Gastroesophageal sphincter (tissue), 4 donors: Measurements from ENCODE around the gene IGFBP2. TPM values are rescaled to one million over a fixed set of nuclear protein-coding genes. Genes with fewer than 3 reads are reported as not detected.
A peak's percentile ranks its signal among the peaks of the same experiment; 100 is the strongest.

Experiments
- ATAC-seq: fragments of 150-250 bp; one replicate; pipeline ENCODE4 v1.9.1; 2016; ENCODE audit warnings: mild to moderate bottlenecking, moderate library complexity
- H3K27ac ChIP-seq, 4 donors: fragments of 200-600 bp; sonication (generic) in 3 of 4; 1 replicate in 3 of 4; 2 replicates in 1 of 4; pipeline ENCODE4 v1.5.1; 2016 to 2019
- H3K27me3 ChIP-seq: fragments of 200-600 bp; sonication (generic); one replicate; pipeline ENCODE4 v1.5.1; 2019
- H3K36me3 ChIP-seq, 2 donors: fragments of 200-600 bp; sonication (generic); one replicate each; pipeline ENCODE4 v1.5.1; 2019; ENCODE audit warnings: control low read depth in 1 of 2
- H3K4me1 ChIP-seq, 3 donors: fragments of 200-600 bp; sonication (generic); 1 replicate in 2 of 3; 2 replicates in 1 of 3; pipeline ENCODE4 v1.5.1; 2016 to 2019; ENCODE audit warnings: control low read depth in 2 of 3
- H3K4me3 ChIP-seq, 2 donors: fragments of 200-600 bp; sonication (generic); one replicate each; pipeline ENCODE4 v1.5.1; 2019; ENCODE audit warnings: mild to moderate bottlenecking in 1 of 2, moderate library complexity in 1 of 2
- H3K9me3 ChIP-seq, 3 donors: fragments of 200-600 bp; sonication (generic); one replicate each; pipeline ENCODE4 v1.5.1; 2017 to 2019; ENCODE audit warnings: control low read depth in 2 of 3
- CTCF ChIP-seq, 4 experiments: fragments of 200-600 bp in 2 of 4; fragments of 450-650 bp in 2 of 4; sonication (generic) in 1 of 4; IDR thresholded peaks; one replicate each; pipeline ENCODE4 v1.5.1; 2017 to 2019; ENCODE audit warnings: antibody characterized with exemption in 4 of 4, mild to moderate bottlenecking in 2 of 4, moderate library complexity in 2 of 4
- EP300 ChIP-seq: sonication (generic); formaldehyde crosslinking; IDR thresholded peaks from one replicate; pipeline ENCODE4 v1.6.1; 2017; ENCODE audit warnings: antibody characterized with exemption, mild to moderate bottlenecking
- POLR2A ChIP-seq, 2 donors: fragments of 450-650 bp; IDR thresholded peaks; one replicate each; pipeline ENCODE4 v1.6.1; 2017; ENCODE audit warnings: antibody characterized with exemption in 2 of 2, mild to moderate bottlenecking in 2 of 2, moderate library complexity in 1 of 2
- POLR2AphosphoS5 ChIP-seq: sonication (generic); formaldehyde crosslinking; IDR thresholded peaks from one replicate; pipeline ENCODE4 v1.6.1; 2017; ENCODE audit warnings: antibody characterized with exemption
- WGBS, 2 donors: methylation state at CpG; one replicate each; pipeline ENCODE4 v1.1.5; 2018; ENCODE audit warnings: low coverage in 1 of 2; 5-methylcytosine and 5-hydroxymethylcytosine counted together
- total RNA-seq, 4 donors: library from RNA; depleted of rRNA; stranded (reverse); fragments of >200 nt; gene quantifications; one replicate each; pipeline ENCODE4 v1.1.0, GENCODE V29; 2016

IGFBP2 gene
- total RNA-seq, 4 donors from 2014 or later = 137 to 449 (median 301) TPM

DNA sequence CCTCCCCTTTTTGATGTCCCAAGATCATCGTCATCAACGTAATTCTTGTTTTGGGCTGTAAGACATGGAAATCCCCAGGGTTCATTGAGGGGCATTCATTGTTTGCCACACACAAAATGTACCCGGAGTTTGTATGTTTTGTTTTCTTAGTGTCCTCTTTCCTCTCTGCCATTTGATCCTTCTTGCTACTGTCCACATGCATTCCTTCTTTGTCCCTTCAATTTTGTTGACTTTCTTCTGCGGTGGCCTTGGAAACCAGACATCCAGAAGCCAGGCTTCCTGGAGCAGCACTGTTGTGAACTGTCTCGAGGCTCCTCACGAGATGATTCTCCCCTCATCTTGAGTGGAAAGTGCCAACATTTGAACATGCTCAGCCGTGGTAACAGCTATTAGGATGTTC, 24.8 kb downstream of the IGFBP2 start:
- WGBS, 2 donors = 48 to 57% methylated on average over 4 to 7 of the region's 7 CpGs
- no peaks in the 10 kb centered on the region for H3K9me3 ChIP-seq
- TF ChIP-seq POLR2AphosphoS5 (no peak), EP300 (no peak), CTCF (IDR thresholded peaks at IDR 0.05) (no peak), POLR2A (IDR thresholded peaks at IDR 0.05) (no peak)
- H3K36me3 ChIP-seq = peaks cover 0 to 29% of the 10 kb centered on the region in 2 donors
- no peak overlapping the region for H3K4me3 ChIP-seq
- peaks cover 0 to 55% (median 7%) of the 10 kb centered on the region in 3 donors for H3K4me1 ChIP-seq
- no peaks in the 10 kb centered on the region for H3K27me3 ChIP-seq
- H3K27ac ChIP-seq = peak overlapping the region in 2 of 4 donors; percentile 10 to 57
- ATAC-seq = no peak

DNA sequence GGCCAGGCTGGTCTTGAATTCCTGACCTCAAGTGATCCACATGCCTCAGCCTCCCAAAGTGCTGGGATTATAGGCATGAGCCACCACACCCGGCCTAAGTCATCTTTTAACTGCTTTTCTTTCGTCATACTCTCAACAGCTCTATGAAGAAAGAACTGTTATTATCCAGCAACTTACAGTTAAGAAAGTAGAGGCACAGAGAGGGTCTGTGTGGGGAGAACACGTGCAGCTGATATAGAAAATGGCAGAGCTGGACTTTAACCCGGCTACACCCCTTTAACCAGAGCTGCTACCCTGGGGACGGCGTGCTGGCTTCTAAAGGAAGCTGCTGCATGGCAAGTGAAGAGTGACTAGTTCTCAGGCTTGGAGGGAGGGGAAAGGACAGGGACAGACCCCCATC, 25.5 kb downstream of the IGFBP2 start:
- no peak for ATAC-seq
- H3K9me3 ChIP-seq = no peaks in the 10 kb centered on the region
- no peak overlapping the region for H3K4me3 ChIP-seq
- no peaks in the 10 kb centered on the region for H3K27me3 ChIP-seq
- no peak for TF ChIP-seq EP300
- no peak for TF ChIP-seq CTCF (IDR thresholded peaks at IDR 0.05)
- TF ChIP-seq POLR2AphosphoS5 = no peak
- no peak for TF ChIP-seq POLR2A (IDR thresholded peaks at IDR 0.05)
- H3K27ac ChIP-seq = peak overlapping the region in 3 of 4 donors; percentile 5 to 49 (median 21)
- H3K4me1 ChIP-seq = peaks cover 0 to 48% (median 7%) of the 10 kb centered on the region in 3 donors
- peaks cover 0 to 36% of the 10 kb centered on the region in 2 donors for H3K36me3 ChIP-seq
- 80 to 86% methylated on average over 3 to 6 of the region's 6 CpGs for WGBS, 2 donors

DNA sequence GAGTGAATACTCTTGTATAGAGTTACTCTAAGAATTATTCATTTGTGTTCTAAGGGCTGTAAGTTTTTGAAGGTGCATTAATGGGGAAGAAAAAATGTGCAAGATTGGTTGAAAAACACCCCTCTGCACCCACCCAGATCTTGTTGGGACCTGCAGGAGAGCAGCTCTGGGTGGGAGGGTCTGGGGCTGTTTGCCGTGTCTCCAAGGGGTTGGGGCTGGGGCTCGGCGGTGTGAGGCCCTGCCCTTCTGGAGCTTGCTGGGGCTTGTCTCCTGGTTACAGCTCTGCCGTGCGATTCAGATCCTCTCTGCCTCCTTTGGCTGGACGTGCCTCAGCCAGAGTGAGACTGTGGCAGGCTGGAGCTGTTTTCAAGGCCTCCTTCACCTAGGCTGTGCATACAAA, 26.1 kb downstream of the IGFBP2 start:
- Histone ChIP-seq H3K27ac (peak overlapping the region in 3 of 4 donors; percentile 5 to 49 (median 21)), H3K4me1 (peaks cover 0 to 44% (median 7%) of the 10 kb centered on the region in 3 donors)
- TF ChIP-seq POLR2A (IDR thresholded peaks at IDR 0.05) (no peak), POLR2AphosphoS5 (no peak), CTCF (IDR thresholded peaks at IDR 0.05) (no peak), EP300 (no peak)

GRCh38 chr2:216660496-216660895, 27.3 kb downstream of the IGFBP2 start:
- H3K36me3 ChIP-seq = peaks cover 0 to 40% of the 10 kb centered on the region in 2 donors
- H3K4me3 ChIP-seq = no peak overlapping the region
- no peaks in the 10 kb centered on the region for H3K9me3 ChIP-seq
- H3K27me3 ChIP-seq = no peaks in the 10 kb centered on the region
- TF ChIP-seq POLR2AphosphoS5 (no peak), POLR2A (IDR thresholded peaks at IDR 0.05) (no peak), CTCF (IDR thresholded peaks at IDR 0.05) (no peak), EP300 (no peak)
- no peak for ATAC-seq
- peak overlapping the region in 2 of 4 donors; percentile 24 to 27 for H3K27ac ChIP-seq
- WGBS, 2 donors = 87% methylated on average over 8 of the region's 10 CpGs; no CpG with 5 or more reads in 1 of the 2 donors
- H3K4me1 ChIP-seq = peaks cover under 1 to 49% (median 18%) of the 10 kb centered on the region in 3 donors

More for the DNA sequence above, 26.1 kb downstream of the IGFBP2 start:
- no peak overlapping the region for H3K4me3 ChIP-seq
- no CpG with 5 or more reads among the region's 6 CpGs for WGBS, 2 donors
- no peaks in the 10 kb centered on the region for H3K9me3 ChIP-seq
- ATAC-seq = no peak
- H3K27me3 ChIP-seq = no peaks in the 10 kb centered on the region
- peaks cover 0 to 40% of the 10 kb centered on the region in 2 donors for H3K36me3 ChIP-seq

DNA sequence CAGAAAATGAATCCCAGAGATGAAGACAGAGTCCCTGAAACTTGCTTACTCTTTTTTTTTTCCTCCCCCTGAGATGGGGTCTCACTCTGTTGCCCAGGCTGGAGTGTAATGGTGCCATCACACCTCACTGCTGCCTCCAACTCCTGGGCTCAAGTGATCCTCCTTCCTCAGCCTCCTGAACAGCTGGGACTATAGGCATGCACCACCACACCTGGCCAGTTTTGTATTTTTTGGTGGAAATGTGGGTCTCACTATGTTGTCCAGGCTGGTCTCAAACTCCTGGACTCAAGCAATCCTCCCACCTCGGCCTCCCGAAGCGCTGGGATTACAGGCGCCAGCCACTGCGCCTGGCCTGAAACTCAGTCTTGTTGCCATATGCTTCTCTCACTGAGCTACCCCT, 27.8 kb downstream of the IGFBP2 start:
- Histone ChIP-seq H3K27ac (peak overlapping the region in 3 of 4 donors; percentile 26 to 32 (median 27)), H3K4me1 (peaks cover 6 to 54% (median 22%) of the 10 kb centered on the region in 3 donors)
- WGBS, 2 donors = no CpG with 5 or more reads among the region's 5 CpGs

More for the DNA sequence above, 27.8 kb downstream of the IGFBP2 start:
- ATAC-seq = no peak
- Histone ChIP-seq H3K4me3 (no peak overlapping the region), H3K27me3 (no peaks in the 10 kb centered on the region), H3K9me3 (no peaks in the 10 kb centered on the region), H3K36me3 (peaks cover 0 to 40% of the 10 kb centered on the region in 2 donors)
- TF ChIP-seq EP300 (no peak), POLR2A (IDR thresholded peaks at IDR 0.05) (no peak)
